Esophagus squamous epithelium (tissue), 4 donors: ENCODE measurements around the gene TROAP.

Experiments used
- POLR2A ChIP-seq, 4 donors: fragments of 450-650 bp; IDR thresholded peaks; one replicate each; pipeline ENCODE4 v1.6.1; 2017; ENCODE audit warnings: antibody characterized with exemption in 4 of 4, mild to moderate bottlenecking in 4 of 4, moderate library complexity in 3 of 4
- TF ChIP-seq, protein P1 (sequence below), 6 experiments: fragments of 450-650 bp in 4 of 6; fragments of 200-600 bp in 2 of 6; sonication (generic) in 2 of 6; IDR thresholded peaks; one replicate each; pipeline ENCODE4 v1.5.1; 2016 to 2019; ENCODE audit warnings: antibody characterized with exemption in 6 of 6, mild to moderate bottlenecking in 4 of 6, moderate library complexity in 4 of 6

DNA sequence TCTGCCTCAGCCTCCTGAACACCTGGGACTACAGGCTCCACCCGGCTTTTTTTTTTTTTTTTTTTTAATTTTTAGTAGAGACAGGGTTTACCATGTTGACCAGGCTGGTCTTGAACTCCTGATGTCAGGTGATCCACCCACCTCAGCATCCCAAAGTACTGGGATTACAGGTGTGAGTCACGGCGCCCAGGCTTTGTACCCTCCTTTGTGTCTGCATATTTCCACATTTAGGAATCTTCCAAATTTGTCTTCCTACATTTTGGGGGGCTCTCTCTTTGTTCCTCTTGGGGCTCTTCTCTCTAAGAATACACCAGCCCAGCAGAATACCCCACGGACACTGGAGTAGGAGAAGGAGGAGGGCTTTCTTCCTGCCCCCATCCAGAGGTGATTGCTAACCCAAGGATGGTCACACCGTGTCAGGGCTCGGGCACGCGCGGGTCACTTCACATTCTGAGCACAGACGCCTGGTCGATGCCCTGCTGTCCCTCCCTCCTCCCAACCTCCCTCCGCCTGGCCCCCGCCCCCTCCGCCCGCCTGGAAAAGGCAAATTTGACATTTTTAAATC lies 21.5 kb downstream of the TROAP start:
- no peak for TF ChIP-seq POLR2A (IDR thresholded peaks at IDR 0.05)
- TF ChIP-seq, protein P1, sequence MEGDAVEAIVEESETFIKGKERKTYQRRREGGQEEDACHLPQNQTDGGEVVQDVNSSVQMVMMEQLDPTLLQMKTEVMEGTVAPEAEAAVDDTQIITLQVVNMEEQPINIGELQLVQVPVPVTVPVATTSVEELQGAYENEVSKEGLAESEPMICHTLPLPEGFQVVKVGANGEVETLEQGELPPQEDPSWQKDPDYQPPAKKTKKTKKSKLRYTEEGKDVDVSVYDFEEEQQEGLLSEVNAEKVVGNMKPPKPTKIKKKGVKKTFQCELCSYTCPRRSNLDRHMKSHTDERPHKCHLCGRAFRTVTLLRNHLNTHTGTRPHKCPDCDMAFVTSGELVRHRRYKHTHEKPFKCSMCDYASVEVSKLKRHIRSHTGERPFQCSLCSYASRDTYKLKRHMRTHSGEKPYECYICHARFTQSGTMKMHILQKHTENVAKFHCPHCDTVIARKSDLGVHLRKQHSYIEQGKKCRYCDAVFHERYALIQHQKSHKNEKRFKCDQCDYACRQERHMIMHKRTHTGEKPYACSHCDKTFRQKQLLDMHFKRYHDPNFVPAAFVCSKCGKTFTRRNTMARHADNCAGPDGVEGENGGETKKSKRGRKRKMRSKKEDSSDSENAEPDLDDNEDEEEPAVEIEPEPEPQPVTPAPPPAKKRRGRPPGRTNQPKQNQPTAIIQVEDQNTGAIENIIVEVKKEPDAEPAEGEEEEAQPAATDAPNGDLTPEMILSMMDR (IDR thresholded peaks at IDR 0.05) = no peak
